Activated CD4-positive, alpha-beta T cell treated with anti-CD3 and anti-CD28 coated beads, Interleukin-2, amount 10 ng/mL, durations not matched to agents 24 days and 14 days (primary cell): ENCODE results near the gene CAPS. TPM values are rescaled to one million over a fixed set of nuclear protein-coding genes. Genes with fewer than 3 reads are reported as not detected.

Experiments
- DNase-seq: peaks from one replicate; pipeline ENCODE4 v3.0.0; 2022
- H3K27ac Mint-ChIP-seq: one replicate; pipeline ENCODE4 v1.8.0; 2022; ENCODE audit warnings: mild to moderate bottlenecking, mixed read lengths
- H3K27me3 Mint-ChIP-seq: one replicate; pipeline ENCODE4 v1.8.0; 2022; ENCODE audit warnings: mixed read lengths
- H3K36me3 Mint-ChIP-seq: one replicate; pipeline ENCODE4 v1.8.0; 2022; ENCODE audit warnings: low read depth, mild to moderate bottlenecking, mixed read lengths
- H3K4me1 Mint-ChIP-seq: one replicate; pipeline ENCODE4 v1.8.0; 2021; ENCODE audit warnings: mixed read lengths
- H3K4me3 Mint-ChIP-seq: one replicate; pipeline ENCODE4 v1.8.0; 2022; ENCODE audit warnings: mild to moderate bottlenecking, moderate library complexity, mixed read lengths
- H3K9me3 Mint-ChIP-seq: one replicate; pipeline ENCODE4 v1.8.0; 2021; ENCODE audit warnings: mixed read lengths
- intact Hi-C: fragments of 100-400 bp; cut with micrococcal nuclease; formaldehyde crosslinking; loops from one replicate; pipeline ENCODE4 v1.15.1; 2023
- total RNA-seq: library from RNA; stranded (reverse); gene quantifications from 2 replicates; pipeline ENCODE4 v1.2.3, GENCODE V29; 2022

Gene CAPS
- total RNA-seq, 1 donor from 2014 or later: 4.1 TPM

GRCh38 chr19:5943045-5943444 lies 29.0 kb downstream of the CAPS start:
- no peak overlapping the region for H3K4me3 Mint-ChIP-seq
- no peak for DNase-seq
- H3K27me3 Mint-ChIP-seq: no peaks in the 10 kb centered on the region
- H3K9me3 Mint-ChIP-seq: no peaks in the 10 kb centered on the region
- peaks cover 17% of the 10 kb centered on the region for H3K36me3 Mint-ChIP-seq
- no peak overlapping the region for H3K27ac Mint-ChIP-seq
- peaks cover 17% of the 10 kb centered on the region for H3K4me1 Mint-ChIP-seq
- intact Hi-C loops: no loop called here

GRCh38 chr19:5943623-5944022 lies 29.6 kb downstream of the CAPS start:
- Mint-ChIP-seq H3K27me3 (no peaks in the 10 kb centered on the region), H3K4me3 (no peak overlapping the region), H3K9me3 (no peaks in the 10 kb centered on the region), H3K4me1 (peaks cover 20% of the 10 kb centered on the region), H3K36me3 (peaks cover 15% of the 10 kb centered on the region), H3K27ac (peak overlapping the region; percentile 37)
- DNase-seq: no peak
- intact Hi-C loops: no loop called here

DNA sequence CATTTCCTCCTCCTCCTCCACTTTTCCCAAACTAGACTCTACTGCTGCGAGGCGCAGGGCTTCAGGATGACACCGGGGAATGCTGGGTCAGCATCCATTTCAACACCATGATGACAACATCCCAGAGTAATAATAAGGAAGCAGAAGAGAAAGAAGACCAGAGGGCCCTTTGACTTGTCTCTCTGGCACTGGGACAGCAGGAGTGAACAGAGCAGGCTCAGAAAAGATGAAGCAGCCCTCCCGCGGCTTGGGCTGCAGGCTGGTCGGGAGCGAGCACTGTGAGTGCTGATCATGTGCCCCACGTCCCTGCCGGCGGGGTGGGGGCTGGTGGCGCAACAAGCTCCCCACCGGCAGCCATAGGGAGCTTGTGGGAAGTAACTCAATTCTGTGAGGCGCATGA lies 33.4 kb downstream of the CAPS start:
- H3K27ac Mint-ChIP-seq: peak overlapping the region; percentile 71
- peaks cover 56% of the 10 kb centered on the region for H3K4me1 Mint-ChIP-seq
- H3K9me3 Mint-ChIP-seq: no peaks in the 10 kb centered on the region
- H3K4me3 Mint-ChIP-seq: no peak overlapping the region
- intact Hi-C loops: no loop called here
- DNase-seq: no peak
- peaks cover 29% of the 10 kb centered on the region for H3K36me3 Mint-ChIP-seq
- no peaks in the 10 kb centered on the region for H3K27me3 Mint-ChIP-seq

DNA sequence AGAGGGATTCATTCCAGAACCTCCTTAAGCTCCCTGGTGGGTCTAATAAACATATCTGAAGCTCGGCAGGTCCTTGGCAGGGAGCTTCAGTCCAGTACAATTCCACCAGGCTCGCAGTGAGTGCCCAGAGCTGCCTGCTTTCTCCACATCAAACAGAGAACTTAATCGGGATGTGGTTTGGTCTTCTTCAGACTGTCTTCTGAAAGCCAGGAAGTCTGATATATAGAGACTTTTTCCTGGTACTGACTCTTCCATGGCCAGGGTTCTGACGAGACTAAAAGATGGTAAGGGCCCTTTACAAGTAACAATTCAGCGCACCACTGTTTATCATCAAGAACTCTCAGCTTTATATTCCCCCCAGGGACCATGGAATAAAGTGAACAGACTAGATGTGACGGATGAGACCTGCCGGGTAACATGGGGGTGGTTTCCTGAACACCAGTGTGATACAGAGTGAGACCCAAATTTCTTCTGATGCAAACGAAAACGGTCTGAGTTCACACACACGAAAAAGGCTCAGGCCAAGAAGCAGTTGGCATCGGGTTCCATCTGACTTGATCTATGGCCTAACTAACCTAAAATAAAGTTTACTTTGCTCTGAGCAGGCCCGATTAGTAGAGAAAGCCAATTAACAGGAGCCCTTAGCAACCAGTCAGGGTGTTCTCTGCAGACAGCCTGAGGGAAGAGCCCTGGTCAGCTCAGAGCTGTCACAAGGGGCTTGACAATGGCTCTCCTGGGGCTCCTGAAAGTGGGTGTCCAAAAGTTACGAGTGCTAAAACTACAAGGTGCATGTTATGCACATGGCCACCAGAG lies 34.9 kb downstream of the CAPS start:
- intact Hi-C loops: loop anchor here (2.0 kb wide), 1 partner anchor 14 kb away; no protein-coding TSS in a partner anchor
- peak overlapping the region; percentile 80 for H3K4me3 Mint-ChIP-seq
- DNase-seq: peak; percentile 70
- H3K36me3 Mint-ChIP-seq: peaks cover 36% of the 10 kb centered on the region
- peak overlapping the region; percentile 94 for H3K27ac Mint-ChIP-seq
- no peaks in the 10 kb centered on the region for H3K9me3 Mint-ChIP-seq
- no peaks in the 10 kb centered on the region for H3K27me3 Mint-ChIP-seq
- H3K4me1 Mint-ChIP-seq: peaks cover 64% of the 10 kb centered on the region

DNA sequence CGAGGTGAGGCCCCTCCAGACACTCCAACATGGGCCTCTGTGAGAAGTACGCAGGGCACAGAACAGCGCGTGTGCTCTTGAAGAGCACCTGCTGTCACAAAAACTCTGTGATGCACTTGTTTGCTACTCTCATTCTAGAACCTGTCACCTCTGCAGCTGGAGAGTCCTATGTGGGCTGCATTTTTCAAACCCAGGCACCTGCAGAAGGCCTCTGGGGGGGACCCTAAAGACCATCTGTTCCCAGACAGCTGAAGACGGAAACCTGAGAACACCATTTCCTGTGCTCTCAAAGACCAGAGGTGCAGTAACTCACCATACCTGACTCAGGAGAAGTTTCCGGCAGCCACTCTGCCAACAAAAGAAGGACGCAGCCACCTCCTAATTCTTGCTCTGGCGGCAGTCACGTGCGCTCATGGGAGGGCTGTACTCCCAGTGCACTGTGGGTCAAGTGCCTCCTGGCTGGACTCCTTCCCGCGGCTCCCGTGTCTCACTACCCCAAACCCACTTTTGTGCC lies 35.8 kb downstream of the CAPS start:
- peak overlapping the region; percentile 80 for H3K4me3 Mint-ChIP-seq
- peaks cover 70% of the 10 kb centered on the region for H3K4me1 Mint-ChIP-seq
- DNase-seq: peak; percentile 80
- intact Hi-C loops: loop anchor here (2.0 to 5.0 kb wide), 2 partner anchors 13 to 48 kb away; partner anchors contain the start of genes NDUFA11 and VMAC
- peaks cover 36% of the 10 kb centered on the region for H3K36me3 Mint-ChIP-seq
- no peaks in the 10 kb centered on the region for H3K9me3 Mint-ChIP-seq
- peak overlapping the region; percentile 94 for H3K27ac Mint-ChIP-seq
- H3K27me3 Mint-ChIP-seq: no peaks in the 10 kb centered on the region

- Mint-ChIP-seq H3K4me1 (peaks cover 75% of the 10 kb centered on the region), H3K27ac (peak overlapping the region; percentile 94), H3K27me3 (no peaks in the 10 kb centered on the region), H3K36me3 (peaks cover 36% of the 10 kb centered on the region), H3K4me3 (peak overlapping the region; percentile 80), H3K9me3 (no peaks in the 10 kb centered on the region)
- intact Hi-C loops: loop anchor here (5.0 kb wide), 1 partner anchor 48 kb away; the partner anchor contains the start of genes NDUFA11 and VMAC
- DNase-seq: no peak
These were observed 36.7 kb downstream of the CAPS start for GRCh38 chr19:5950741-5951140.

GRCh38 chr19:5951338-5951861 lies 37.3 kb downstream of the CAPS start:
- no peak for DNase-seq
- intact Hi-C loops: loop anchor here (5.0 kb wide), 1 partner anchor 49 kb away; the partner anchor contains the start of genes NDUFA11 and VMAC
- H3K4me3 Mint-ChIP-seq: no peak overlapping the region
- peak overlapping the region; percentile 95 for H3K27ac Mint-ChIP-seq
- peaks cover 34% of the 10 kb centered on the region for H3K36me3 Mint-ChIP-seq
- no peaks in the 10 kb centered on the region for H3K9me3 Mint-ChIP-seq
- H3K27me3 Mint-ChIP-seq: no peaks in the 10 kb centered on the region
- peaks cover 78% of the 10 kb centered on the region for H3K4me1 Mint-ChIP-seq

GRCh38 chr19:5952193-5953029 lies 38.4 kb downstream of the CAPS start:
- H3K27me3 Mint-ChIP-seq: no peaks in the 10 kb centered on the region
- intact Hi-C loops: loop anchor here (1.0 to 5.0 kb wide), 2 partner anchors 10 to 50 kb away; partner anchors contain the start of genes NDUFA11 and VMAC
- peaks cover 83% of the 10 kb centered on the region for H3K4me1 Mint-ChIP-seq
- no peaks in the 10 kb centered on the region for H3K9me3 Mint-ChIP-seq
- H3K27ac Mint-ChIP-seq: peak overlapping the region; percentile 95
- H3K4me3 Mint-ChIP-seq: peak overlapping the region; percentile 81
- DNase-seq: no peak
- peaks cover 32% of the 10 kb centered on the region for H3K36me3 Mint-ChIP-seq

DNA sequence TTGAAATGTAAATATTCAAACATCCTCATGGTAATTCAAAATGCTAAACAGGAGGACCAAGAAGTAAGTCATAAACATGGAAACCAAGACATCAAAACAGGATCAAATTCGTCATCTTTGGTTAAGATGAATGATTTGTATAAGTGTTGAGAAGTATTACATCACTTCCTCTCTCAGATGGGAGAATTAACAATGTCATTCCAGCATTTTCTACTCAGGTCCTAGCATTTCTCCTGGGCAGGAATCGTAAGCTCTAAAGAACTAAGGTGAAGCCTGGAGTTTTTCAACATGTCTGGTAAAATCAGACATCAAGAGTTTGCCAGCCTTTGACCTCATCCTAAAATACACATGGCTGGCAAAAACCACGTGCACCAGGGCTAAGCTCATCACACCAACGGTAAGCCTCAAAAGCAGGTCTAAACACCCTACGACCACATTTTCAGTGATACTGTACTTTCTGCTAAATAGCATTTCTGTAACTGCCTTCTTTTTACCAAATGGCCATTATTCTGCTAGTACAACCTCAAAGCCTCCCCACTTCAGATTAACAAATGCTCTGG lies 39.1 kb downstream of the CAPS start:
- intact Hi-C loops: loop anchor here (1.0 to 5.0 kb wide), 2 partner anchors 9 to 51 kb away; partner anchors contain the start of genes NDUFA11 and VMAC
- Mint-ChIP-seq H3K36me3 (peaks cover 31% of the 10 kb centered on the region), H3K4me3 (peak overlapping the region; percentile 81), H3K4me1 (peaks cover 83% of the 10 kb centered on the region), H3K9me3 (no peaks in the 10 kb centered on the region), H3K27me3 (no peaks in the 10 kb centered on the region), H3K27ac (peak overlapping the region; percentile 95)
- DNase-seq: no peak

- DNase-seq: peak; percentile 84
- Mint-ChIP-seq H3K27ac (peak overlapping the region; percentile 95), H3K36me3 (peaks cover 29% of the 10 kb centered on the region), H3K4me3 (peak overlapping the region; percentile 81), H3K4me1 (peaks cover 79% of the 10 kb centered on the region), H3K27me3 (no peaks in the 10 kb centered on the region), H3K9me3 (no peaks in the 10 kb centered on the region)
- intact Hi-C loops: loop anchor here (1.0 to 5.0 kb wide), 2 partner anchors 9 to 51 kb away; partner anchors contain the start of genes NDUFA11 and VMAC
These were observed 39.7 kb downstream of the CAPS start for GRCh38 chr19:5953680-5954213.

DNA sequence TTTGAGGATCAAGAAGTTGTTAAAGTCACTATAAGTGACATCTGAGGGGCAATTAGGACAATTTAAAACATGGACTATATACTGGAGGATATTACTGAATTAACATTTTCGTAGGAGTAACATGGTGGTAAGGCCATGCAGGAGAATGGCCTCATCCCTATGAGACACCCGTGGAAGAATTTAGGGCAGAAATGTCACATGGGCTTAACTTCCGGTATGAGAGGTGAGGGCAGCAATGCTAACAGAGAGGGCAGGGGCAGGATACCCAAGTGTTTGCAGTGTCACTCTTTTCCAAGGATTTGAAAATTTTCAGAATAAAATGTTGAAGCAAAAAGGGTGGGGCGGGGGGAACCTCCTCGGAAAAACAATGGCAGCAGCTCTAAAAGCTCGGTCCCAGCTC lies 40.2 kb downstream of the CAPS start:
- DNase-seq: no peak
- Mint-ChIP-seq H3K27ac (peak overlapping the region; percentile 95), H3K4me3 (peak overlapping the region; percentile 81), H3K9me3 (no peaks in the 10 kb centered on the region), H3K27me3 (no peaks in the 10 kb centered on the region), H3K4me1 (peaks cover 76% of the 10 kb centered on the region), H3K36me3 (peaks cover 26% of the 10 kb centered on the region)
- intact Hi-C loops: loop anchor here (5.0 kb wide), 1 partner anchor 52 kb away; the partner anchor contains the start of genes NDUFA11 and VMAC

GRCh38 chr19:5955636-5955935 lies 41.5 kb downstream of the CAPS start:
- no peak for DNase-seq
- peak overlapping the region; percentile 51 for H3K27ac Mint-ChIP-seq
- H3K27me3 Mint-ChIP-seq: no peaks in the 10 kb centered on the region
- peaks cover 19% of the 10 kb centered on the region for H3K36me3 Mint-ChIP-seq
- H3K9me3 Mint-ChIP-seq: no peaks in the 10 kb centered on the region
- peaks cover 68% of the 10 kb centered on the region for H3K4me1 Mint-ChIP-seq
- no peak overlapping the region for H3K4me3 Mint-ChIP-seq
- intact Hi-C loops: no loop called here

- H3K4me3 Mint-ChIP-seq: no peak overlapping the region
- H3K27me3 Mint-ChIP-seq: no peaks in the 10 kb centered on the region
- no peaks in the 10 kb centered on the region for H3K9me3 Mint-ChIP-seq
- H3K27ac Mint-ChIP-seq: peak overlapping the region; percentile 22
- peaks cover 68% of the 10 kb centered on the region for H3K4me1 Mint-ChIP-seq
- no peak for DNase-seq
- peaks cover 15% of the 10 kb centered on the region for H3K36me3 Mint-ChIP-seq
- intact Hi-C loops: no loop called here
These were observed 42.3 kb downstream of the CAPS start for GRCh38 chr19:5956323-5956722.
